ELR (cell line): ENCODE results near the gene HACD2.
"Not testable (repeated sequence)": the region's sequence is repeated elsewhere in the genome, so short reads cannot be mapped to it uniquely, and the experiment has no call there.

Experiments
- DNase-seq: peaks from one replicate; pipeline ENCODE4 v3.0.0-alpha.2; 2015; ENCODE audit warnings: low read depth

Gene HACD2

DNA sequence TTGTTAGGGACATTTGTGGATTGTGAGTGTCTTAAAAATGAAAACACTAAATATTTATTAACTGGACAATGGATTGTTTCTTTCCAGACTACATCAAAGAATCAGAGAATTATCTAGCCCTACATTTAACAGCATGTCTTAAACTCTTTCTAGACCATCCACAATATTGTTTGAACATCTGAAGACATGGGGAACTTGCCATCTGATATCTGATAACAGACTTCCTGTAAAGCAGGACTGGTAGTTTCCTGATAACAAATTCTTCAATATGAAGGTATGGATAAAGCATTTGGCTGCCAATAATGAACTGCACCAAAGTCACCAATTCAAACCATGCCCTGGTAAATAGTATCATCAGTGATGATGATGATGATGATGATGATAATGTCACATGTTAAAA, 26.2 kb upstream of the HACD2 start:
- no peak for DNase-seq

DNA sequence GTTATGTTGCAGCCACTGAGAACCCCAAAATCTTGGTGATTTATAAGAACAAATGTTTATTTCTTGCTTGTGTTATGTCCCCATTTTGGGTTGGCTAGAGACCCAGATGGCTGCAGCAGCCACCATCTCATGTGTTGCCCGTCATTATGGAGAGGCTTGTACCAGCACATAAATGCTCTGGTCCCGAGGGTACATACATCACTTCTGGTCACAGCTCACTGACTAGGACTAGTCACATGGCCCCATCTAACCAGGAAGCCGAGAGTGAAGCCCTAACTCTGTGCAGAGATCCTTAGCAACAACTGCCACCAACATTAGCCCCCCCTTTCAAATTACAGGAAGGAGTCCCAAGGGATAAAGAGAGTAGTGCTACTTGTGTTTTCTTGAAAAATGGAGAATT, 25.5 kb upstream of the HACD2 start:
- DNase-seq: no peak

DNA sequence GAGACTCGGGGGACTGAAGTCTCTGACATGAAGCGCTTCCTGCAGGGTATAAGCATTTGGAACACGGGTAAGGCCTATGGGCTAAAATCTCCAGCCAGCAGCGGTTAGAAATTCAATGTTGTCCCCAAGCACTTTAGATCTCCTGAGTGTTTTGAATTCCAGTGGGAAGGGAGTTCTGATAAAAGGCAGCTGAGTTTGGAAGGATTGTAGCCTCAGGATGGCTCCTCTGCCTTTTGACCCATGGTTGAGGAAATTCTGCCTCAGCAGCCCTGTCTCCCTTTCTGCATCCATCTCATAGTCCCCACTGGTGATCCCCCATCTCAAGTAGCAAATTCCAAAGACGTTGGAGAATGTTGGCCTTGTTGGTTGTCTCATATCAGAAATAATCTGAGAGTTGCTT, 24.2 kb upstream of the HACD2 start:
- DNase-seq: no peak

DNA sequence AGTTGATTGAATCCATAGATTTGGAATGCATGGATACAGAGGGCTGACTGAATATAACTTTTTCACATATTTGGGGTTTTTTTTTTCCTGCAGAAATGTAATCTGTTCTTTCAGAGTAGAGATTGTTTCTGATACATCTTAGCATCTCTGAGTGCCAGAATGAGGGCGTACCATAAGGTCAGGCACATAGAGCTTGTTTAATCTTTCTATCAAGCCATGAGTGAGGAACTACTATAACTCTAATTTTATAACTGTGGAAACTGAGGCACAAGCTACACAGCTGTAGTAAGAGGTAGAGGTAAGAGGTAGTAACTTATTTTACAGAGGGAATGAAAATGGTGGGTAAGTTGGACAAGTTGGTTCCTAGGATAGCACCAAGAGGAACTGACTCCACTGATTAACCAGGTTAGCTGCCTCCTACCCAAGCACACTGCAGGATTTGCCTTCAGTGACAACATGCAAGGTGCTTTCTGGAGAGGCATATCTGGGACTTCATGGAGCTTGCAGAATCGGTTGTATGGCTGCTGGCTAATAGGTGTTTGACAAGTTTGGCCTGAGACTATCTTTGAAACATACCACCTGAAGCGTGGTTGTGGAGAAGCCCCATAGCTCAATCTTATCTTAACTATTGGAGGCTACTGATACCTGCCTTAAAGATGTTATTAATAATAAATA, 23.5 kb upstream of the HACD2 start:
- DNase-seq: no peak

DNA sequence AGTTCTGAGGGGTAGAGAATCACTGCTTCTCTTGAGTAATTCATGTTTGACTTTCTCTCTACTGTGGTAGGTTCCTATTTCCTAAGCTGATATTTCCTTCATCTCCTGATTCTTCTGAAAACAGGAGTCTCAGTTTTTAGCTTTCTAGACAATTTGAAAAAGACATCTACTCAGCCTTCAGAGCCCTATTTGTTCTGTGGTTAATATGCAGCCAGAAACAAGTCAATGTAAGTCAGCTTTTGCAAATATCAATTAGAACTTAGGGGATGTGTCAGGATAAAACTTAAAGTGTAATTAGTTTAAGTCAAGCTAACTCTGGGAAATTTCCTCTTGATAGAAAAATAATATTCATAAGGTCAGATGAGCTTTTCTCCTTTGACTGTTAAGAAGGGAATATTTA, 21.7 kb upstream of the HACD2 start:
- no peak for DNase-seq

DNA sequence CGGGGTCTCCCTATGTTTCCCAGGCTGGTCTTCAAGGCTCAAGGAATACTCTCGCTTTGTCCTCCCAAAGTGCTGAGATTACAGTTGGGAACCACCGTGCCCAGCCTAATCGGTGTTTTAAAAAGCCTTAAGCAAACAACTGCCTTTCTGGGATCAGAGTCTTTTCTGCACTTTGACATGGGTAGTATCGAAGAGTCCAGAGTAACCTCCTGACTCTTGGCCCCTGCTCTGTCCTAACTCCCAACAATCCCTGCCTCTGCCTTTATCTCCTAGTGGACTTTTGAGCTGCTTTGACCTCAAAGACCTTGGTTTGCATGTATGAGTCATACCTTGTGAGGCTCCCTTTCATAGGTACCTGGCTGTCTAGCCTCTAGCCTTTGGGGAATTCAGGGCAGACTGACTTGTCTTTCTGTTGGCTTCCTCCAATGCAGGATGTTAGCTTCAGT, 21.0 kb upstream of the HACD2 start:
- DNase-seq: peak; percentile 78

DNA sequence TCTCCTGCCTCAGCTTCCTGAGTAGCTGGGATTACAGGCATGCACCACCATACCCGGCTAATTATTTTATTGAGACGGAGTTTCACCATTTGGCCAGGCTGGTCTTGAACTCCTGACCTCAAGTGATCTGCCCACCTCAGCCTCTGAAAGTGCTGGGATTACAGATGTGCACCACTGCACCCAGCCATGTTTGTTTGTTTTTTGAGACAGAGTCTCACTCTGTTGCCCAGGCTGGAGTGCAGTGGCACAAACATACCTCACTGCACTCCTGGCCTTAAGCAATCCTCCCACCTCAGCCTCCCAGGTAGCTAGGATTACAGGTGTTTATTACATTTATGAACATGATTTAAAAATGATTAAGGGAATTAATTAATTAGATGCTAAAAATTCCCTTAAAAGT, 18.3 kb upstream of the HACD2 start:
- DNase-seq: not testable (repeated sequence)

DNA sequence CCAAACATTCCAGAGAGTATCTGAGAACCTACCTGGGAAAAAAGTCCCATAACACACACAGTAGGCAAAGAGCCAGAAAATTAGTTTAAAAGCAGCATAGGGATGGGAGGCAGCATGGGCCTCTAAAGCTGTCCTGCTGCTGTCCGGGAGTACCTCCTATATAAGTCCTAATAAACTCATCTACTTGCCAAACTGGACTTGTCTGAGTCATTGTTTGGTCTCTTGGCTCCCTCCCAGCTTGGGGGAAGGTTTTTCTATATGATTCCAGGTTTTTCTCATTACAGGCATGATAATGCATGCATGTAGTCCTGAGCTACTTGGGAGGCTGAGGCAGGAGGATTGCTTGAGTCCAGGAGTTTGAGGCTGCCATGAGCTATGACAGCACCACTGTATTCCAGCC, 17.5 kb upstream of the HACD2 start:
- peak; percentile 90 for DNase-seq

DNA sequence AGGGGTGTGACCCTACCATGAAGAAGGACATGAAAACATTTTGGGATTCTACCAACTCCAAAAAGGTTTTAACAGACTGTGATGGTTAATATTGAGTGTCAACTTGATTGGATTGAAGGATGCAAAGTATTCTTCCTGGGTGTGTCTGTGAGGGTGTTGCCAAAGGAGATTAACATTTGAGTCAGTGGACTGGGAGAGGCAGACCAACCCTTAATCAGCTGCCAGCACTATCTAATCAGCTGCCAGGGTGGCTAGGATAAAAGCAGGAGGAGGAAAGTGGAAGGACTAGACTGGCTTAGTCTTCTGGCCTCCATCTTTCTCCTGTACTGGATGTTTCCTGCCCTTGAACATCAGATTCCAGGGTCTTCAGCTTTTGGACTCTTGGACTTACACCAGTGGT, 16.0 kb upstream of the HACD2 start:
- DNase-seq: not testable (repeated sequence)

DNA sequence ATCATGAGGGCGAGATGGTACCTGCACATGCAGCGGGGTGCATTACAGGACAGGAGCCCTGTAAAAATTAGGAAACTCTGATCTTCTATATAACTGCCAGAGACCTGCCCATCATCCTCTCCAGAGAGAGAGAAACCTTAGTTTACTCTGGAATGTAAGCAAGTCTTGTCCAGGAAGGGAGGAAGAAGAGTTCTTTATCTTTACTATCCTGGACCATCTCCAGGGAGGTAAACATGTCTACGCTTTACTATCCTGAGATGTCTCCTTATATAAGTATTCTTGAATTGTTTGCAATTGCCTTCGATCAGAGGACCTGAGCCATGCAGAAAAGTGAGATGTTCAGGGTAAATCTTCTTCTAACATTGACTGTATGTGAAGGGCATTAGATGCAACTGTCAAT, 12.7 kb upstream of the HACD2 start:
- no peak for DNase-seq

DNA sequence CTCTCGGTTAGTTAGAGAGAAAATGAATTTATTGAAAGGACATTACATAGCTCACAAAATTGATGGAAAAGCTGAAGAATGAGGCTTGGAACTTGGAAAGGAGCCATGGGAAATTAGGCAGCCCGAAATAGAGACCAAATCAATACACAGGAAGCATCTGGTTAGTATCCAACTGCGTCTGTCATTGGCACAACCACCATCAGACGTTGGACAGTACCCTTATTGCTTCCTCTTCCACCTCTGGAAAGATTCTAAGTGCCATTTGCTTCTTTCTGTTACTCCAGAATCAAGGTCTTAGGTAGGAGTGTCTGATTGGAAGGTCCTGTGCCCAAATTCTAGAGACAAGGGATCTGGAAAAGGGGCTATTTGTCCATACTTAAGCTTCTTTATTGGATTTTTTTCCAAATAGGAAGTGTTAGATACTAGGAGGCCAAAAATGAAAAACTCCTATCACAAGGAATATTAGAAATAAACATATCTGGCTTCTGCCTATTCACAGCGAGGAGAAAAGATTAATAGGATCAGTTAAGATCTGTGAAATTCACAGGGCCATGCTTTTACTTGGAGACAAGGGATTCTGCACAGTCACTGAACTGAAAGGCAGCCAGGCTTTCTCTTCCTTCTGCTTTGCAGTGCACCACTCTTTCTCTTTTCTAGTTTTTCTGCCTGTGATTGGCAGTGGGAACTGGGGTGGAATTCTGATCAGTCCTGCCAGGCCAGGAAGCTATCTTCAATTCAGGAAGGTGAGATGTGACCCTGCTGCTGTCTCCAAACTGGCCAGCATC, 10.7 kb upstream of the HACD2 start:
- DNase-seq: no peak

DNA sequence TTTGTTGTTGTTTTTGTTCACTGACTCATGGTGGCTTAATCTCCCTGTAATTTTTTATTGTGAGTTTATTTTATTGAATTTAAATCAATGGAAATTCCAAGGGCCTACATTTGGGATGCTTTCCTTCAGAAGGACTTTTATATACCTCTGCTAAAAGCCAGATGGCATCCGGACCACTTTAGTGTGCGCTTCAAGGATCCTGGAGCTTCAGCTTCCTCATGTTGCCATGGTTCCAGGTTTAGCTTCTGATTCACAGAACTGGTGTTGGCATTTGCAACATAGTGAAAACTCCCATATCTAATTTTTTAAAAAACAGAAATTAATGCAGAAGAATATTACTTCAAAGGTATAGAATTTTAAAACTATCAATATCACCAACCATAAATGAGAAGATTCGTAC, 8.5 kb upstream of the HACD2 start:
- no peak for DNase-seq

DNA sequence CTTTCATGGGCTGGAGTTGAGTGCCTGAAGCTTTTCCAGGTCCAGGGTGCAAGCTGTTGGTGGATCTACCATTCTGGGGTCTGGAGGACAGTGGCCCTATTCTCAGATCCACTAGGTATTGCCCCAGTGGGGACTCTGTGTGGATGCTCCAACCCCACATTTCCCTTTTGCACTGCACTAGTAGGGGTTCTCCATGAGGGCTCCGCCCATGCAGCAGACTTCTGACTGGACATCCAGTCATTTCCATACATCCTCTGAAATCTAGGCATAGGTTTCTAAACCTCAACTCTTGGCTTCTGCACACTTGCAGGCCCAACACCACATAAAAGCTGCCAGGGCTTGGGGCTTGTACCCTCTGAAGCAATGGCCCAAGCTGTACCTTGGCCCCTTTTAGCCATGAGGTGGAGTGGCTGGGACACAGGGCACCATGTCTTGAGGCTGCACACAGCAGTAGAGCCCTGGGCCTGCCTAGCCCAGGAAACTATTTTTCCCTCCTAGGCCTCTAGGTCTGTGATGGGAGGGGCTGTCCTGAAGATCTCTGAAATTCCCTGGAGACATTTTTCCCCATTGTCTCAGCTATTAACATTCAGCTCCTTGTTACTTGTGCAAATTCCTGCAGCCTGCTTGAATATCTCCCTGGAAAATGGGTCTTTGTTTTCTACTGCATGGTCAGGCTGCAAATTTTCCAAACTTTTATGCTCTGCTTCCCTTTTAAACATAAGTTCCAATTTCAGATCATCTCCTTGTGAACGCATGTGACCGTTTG, 6.0 kb upstream of the HACD2 start:
- DNase-seq: no peak

DNA sequence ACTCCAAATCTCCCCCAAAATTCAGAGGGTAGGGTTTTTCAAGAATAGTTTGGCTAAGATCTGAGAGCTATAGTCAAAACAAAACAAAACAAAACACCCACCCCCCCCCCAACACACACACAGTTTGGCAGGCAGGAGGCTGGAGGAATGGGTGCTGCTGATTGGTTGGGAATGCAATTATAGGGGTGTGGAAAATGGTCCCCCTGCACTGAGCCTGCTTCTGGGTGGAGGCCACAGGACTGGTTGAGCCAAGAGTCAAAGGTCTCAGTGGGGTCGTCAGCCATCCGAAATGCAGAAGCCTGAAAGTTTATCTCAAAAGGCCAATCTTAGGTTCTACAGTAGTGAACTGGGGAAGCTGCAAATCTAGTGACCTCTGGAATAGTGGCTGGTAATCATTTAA, 2.5 kb upstream of the HACD2 start:
- DNase-seq: no peak

DNA sequence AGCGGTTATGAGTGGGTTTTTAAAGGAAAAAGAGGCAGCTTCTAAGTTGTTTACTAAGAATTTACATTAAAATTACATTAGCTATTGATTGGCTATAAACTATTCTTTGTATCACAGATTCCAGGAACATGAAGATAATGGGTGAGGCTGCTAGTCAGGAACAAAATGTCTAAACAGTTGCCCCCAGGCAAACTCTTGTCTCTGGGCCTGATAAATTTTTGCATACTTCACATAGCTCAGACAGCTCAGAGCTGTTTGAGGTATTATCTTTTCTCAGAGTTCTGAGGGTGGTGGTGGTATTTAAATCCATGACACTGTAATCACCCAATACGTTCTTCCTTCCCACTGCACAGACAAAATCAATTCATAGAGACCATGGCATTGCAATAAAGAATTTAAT, 2.1 kb upstream of the HACD2 start:
- DNase-seq: peak; percentile 70

DNA sequence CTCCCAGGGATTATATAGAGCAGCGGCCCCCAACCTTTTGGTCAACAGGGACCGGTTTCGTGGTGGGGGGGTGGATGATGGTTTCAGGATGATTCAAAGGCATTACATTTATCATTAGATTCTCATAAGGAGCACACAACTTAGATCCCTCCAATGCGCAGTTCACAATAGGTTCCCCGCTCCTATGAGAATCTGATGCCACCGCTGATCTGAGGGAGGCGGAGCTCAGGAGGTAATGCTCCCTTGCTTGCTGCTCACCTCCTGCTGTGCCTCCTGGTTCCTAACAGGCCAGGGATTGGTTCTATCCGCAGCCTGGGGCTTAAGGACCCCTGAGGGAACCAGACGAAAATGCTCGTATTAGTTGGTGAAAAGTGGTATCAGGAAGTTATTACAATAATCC, 1.3 kb upstream of the HACD2 start:
- peak; percentile 80 for DNase-seq

DNA sequence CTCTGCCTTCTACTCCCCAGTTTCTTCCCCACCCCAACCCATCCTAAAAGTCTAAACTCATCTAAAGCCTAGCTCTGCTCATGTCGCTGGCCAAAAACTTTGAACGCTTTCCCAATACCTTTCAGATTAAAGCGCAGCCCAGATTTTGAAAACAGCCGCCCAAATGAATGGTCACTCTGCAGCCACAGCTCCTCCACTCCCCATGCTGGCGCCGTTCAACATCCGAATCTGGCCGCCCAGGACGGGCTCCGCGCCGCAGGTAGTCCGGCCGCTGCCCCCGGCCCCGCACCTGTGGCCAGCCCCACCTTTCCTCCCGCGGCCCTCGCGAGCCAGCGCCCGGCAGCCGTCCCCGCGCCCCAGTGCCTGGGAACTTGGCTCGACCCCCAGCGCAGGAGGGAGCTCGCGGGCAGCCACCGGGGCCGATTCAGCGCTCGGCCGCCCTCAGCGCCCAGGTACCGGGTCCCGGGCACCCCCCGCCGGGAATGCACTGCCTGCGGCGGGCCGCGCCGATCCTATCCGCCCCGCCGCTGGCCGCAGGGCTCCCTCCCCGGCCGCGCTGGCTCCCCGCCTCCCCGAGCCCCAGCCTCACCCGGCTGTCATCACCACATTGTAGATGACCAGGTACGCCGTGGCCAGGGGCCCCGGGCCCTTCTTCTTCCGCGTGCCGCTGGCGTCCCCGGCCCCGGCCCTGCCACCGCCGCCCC, 417 bp downstream of the HACD2 start:
- no peak for DNase-seq

DNA sequence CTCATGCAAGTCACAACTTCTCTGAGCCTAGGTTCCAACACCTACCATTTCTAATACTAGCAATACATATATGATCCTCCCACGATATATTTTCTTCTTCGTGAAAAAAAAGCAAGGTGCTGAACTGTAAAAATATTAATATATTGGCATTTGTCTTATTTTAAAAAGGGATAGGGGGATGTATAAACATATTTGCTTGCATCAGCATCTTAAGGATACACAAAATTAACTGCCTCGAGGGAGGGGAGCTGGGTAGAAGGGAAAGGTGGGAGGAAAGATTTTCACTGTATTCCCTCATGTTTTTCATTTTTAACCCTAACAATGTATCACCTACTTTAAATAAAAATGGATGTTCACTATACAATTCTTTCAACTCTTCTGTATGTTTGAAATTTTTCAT, 1.3 kb downstream of the HACD2 start:
- DNase-seq: no peak

DNA sequence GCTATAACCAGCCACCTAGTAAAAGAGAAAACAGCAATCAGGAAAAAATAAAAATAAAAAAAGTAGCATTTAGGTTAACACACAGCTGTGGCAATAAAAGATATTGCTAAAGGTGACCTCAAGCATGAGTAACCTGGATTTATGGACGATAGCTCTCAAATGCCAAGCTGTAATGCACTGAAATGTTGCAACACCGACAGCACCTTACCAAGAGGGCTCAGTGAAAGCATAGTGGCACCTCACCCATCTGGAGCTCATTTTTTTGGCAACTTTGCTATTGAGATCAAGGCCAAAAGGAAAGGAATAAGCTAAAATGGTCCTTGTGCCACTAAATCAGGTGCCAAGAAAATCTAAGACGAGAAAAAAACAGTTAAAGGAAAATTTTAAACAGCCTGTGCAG, 2.5 kb downstream of the HACD2 start:
- DNase-seq: peak; percentile 17

DNA sequence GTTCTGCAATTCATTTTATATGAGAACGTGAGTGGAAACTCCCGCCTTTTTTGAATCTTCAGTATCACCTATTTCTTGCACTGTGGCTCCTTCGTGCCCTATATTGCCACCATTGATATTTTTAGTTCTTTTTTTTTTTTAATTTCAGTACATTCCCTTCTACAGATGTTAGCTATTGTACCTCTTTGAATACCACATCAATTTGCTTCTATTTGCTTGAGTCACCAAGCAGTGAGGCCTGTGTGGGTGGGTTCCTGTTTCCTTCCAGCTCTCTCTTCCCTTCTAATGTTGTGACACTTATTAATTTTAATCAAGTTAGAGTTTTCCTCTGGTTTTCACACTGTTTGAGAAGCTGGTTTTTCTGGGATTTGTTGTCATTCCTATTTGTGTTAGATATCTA, 8.7 kb downstream of the HACD2 start:
- peak; percentile 24 for DNase-seq

DNA sequence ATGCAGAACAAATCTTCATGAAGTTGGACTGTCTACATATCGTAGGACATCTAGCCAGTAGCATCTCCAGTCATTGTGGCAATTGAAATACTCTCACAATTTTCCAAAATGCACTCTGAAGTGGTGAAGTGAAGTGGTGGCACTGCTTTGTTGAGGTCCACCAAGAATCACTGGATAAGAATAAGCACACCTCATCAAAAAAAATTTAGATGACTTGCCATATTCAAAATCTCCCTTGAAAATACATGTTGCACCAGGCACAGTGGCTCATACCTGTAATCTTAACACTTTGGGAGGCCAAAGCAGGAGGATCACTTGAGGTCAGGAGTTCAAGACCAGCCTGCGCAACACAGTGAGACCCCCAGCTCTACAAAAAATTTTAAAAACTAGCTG, 12.9 kb downstream of the HACD2 start:
- no peak for DNase-seq

DNA sequence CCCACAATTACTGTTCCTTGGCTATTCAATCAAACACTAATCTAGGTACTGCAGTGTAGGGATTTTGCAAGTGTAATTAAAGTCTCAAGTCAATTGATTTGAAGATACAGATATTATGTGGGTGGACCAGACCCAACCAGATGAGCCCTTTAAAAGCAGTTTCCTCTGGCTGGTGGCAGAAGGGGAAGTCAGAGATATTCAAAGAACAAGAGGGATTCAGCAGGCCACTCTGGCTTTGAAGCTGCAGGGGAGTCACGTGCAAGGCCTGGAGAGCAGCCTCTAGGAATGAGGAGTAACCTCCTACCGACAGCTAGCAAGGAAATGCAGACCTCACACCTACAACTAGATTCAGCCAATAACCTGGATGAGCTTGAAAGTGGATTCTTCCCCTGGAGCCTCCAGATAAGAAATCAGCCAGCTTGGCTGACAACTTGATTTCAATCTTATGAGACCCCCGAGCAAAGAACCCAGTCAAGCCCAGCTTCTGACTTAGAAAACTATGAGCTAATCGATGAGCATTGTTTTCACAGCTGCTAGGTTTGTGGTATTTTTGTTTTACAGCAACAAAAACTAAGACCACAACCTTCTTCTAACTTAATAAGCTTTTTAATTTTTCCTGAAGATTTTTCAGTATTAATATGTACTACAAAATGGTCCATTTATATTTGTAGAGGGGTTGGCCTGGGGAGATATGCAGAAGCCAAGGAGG, 13.4 kb downstream of the HACD2 start:
- DNase-seq: no peak
